DMS53 (cell line): ENCODE results near the gene APOBEC3C.
"Not testable (repeated sequence)": the region's sequence is repeated elsewhere in the genome, so short reads cannot be mapped to it uniquely, and the experiment has no call there.

Experiments used
- DNase-seq: peaks from one replicate; lab custom pipeline; 2025; lab: John Stamatoyannopoulos, UW

APOBEC3C gene

DNA sequence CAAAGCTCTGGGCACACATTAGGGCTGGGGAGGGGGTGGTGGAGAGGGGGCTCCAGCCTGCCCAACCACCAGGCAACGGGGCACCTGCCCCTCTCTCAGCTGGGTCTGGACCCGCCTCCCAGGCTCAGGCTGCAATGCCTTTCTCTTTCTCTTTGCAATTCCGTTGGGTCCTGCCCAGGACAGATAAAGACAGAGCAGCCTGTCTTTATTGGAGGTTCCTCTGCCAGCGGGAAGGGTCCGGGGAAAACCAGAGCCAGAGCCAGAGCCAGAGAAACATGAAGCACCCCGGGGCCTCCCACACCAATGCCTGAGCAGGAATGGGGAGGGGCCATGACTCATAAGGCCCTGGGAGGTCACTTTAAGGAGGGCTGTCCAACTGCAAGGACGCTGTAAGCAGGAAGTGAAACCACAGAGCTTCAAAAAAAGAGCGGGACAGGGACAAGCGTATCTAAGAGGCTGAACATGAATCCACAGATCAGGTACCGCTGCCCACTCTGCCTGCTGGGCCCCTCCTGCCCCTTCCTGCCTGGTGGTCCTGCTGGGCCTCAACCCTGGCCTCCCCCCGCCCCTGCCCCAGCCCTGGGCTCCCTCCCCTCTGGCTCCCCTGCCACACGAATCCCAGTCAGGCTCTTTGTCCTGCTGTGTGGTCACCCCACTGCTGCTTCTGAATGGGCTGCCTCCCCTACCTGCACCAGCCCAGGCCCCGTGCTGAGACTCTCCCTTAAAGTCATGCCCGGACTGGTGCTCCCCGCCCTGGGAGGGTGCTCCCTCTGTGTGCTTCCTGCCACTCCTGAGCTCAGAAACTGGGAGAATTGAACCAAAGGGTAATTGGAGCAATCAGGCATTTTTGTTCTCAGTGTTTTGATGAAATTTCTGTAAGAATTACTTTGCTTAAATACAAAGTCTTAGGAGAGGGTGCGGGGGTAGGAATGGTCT is 31.8 kb upstream of the APOBEC3C start, which contains the start of gene APOBEC3B:
APOBEC3B (plus strand) TSS at position 356 of the 936 bp plus-strand sequence; CDS start at position 463, 107 bp downstream.
- DNase-seq, result peak; percentile 97

DNA sequence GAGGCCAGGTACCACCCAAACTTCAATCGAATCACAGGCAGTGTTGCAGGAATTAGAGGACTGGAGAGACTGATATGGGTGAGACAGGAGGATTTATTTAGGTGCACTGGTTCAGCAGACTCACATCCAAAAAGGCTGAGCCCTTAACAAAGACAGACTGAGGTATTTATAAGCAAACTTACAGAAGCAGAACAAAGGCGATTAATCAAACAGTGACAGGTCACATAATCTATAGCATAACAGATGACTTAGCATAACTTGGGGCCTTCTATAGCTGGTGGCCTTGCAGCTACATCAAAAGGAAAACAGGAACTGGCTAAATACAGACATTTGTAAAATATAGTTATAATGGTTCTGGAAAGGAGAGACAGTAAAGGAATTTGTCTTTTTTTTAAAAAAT is 29.8 kb upstream of the APOBEC3C start:
- DNase-seq, result peak; percentile 65

DNA sequence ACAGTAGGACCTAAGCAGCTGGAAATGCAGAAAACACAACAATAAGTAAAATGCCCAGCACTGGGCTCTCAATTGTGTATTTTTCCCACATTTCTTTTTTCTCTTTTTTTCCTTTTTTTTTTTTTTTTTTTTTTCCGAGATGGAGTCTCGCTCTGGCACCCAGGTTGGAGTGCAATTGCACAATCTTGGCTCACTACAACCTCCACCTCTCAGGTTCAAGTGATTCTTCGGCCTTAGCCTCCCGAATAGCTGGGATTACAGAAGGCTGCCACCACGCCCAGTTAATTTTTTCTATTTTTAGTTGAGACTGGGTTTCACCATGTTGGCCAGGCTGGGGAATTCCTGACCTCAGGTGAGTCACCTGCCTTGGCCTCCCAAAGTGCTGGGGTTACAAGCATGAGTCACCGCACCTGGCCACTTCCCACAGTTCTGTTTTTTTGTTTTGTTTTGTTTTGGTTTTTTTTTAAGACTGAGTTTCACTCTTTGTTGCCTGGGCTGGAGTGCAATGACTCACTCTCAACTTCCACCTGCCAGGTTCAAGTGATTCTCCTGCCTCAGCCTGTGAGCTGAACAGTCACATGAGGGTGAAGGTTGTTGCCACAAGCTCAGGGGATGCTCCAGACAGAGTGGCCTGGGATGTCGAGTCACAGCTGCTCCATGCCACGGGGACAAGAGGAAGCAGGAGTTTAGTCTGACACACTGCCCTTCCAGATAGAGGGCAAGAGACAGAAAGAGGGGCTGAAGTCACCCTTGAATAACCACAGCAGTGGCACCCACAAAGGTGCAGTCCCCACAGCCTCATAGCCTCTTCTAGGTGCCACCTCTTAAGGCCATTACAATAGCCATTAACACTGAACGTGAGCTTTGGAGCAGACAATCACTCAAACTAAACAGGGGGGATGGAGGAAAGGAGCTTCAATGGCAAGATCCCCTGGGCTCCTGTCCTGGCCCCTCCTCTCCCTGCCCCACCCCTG is 29.0 kb upstream of the APOBEC3C start:
- peak; percentile 98 for DNase-seq

DNA sequence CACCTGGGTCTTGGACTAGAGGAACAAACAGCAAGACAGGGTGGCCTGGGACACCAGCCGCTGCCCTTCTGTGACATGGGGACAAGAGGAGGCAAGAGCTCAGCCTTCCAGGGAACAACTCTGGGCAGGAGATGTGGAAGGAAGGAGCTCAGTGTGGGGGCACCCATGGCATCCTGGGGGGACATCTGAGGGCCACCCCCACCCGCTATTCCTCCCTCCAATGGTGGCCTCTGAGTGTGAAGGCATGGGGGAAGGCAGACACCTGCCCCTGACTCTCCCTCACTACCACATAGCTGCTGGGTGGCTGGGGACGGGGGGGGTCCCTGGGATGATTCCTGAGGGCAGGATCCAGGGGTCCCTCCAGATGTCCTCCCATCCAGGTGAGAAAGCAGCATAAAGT is 27.4 kb upstream of the APOBEC3C start:
- DNase-seq, result no peak

DNA sequence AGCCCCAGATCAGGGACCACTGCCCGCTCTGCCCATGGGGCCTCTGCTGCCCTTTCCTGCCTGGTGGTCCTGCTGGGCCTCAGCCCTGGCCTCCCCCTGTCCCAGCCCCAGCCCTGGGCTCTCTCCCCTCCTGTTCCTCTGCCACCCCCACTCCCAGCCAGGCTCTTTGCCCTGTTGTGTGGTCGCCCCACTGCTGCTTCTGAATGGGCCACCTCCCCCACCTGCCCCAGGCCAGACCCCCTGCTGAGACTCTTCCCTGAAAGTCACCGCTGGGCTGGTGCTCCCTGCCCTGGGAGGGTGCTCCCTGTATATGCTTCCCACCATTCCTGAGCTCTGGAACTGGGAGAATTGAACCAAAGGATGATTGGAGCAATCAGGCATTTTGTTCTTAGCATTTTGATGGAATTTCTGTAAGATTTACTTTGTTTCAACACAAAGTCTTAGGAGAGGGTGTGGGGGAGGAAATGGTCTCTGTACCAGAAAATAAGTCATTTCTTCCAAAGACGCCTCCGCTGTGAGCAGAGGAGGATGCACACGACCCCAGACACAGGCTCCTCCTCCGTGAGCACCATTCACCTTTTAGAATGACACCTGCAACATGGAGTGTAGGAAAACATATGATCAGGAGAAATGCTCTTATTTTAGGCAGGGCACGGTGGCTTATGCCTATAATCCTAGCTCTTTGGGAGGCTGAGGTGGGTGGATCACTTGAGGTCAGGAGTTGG is 26.7 kb upstream of the APOBEC3C start:
- no peak for DNase-seq

DNA sequence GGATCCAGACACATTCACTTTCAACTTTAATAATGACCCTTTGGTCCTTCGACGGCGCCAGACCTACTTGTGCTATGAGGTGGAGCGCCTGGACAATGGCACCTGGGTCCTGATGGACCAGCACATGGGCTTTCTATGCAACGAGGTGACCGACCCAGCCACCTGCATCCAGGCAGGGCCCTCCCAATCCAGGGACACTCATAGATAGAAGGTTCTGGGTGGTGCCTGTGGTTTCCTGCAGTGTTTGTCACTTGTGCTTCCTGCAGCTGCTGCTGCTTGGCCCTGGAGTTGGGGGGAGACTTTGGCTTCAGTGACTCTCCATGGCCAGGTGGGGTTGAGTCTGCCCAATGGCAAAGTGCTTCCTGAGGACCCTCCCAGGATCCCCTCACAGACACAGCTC is 24.6 kb upstream of the APOBEC3C start:
- no peak for DNase-seq

DNA sequence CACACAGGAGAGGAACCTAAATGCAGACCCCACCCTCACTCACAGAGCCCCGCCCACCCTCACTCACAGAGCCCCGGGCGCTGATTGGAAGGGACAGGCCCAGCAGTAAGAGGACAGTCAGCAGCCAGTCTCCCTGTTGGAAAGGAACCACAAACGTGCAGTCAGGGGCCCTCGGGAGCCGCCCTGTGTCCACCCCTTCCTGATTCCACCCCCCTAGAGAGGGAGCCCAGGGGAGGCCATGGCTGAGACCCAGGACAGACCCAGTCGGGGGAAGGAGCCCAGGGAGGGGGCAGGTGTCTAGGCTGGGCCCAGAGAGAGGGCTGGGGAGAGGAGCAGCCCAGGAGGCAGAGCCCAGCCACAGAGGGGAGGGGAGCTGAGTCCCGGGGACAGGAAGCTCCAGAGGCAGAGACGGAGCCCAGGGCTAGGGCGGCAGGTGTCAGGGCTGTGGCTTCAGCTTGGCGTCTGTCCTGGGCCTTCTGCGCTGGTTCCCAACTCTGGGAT is 21.1 kb upstream of the APOBEC3C start:
- peak; percentile 80 for DNase-seq

DNA sequence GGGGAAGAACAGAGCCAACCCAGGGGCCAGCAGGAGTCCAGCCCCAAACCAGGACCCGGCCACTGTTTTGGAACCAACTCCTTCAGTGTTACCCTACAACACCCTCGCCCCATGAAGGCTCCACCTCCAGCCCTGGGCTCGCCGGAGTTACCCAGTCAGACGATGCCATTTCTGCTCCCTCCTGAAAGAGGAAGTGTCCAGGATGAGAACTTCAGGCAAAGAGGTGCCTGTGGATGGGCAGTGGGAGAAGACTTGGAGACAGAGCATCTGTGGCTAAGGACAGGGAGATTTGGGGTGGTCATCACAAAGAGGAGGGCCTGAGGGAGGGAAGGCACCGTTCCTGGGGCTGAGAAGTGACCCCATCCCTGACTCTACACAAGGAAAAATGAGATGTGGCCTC is 18.0 kb upstream of the APOBEC3C start:
- no peak for DNase-seq

DNA sequence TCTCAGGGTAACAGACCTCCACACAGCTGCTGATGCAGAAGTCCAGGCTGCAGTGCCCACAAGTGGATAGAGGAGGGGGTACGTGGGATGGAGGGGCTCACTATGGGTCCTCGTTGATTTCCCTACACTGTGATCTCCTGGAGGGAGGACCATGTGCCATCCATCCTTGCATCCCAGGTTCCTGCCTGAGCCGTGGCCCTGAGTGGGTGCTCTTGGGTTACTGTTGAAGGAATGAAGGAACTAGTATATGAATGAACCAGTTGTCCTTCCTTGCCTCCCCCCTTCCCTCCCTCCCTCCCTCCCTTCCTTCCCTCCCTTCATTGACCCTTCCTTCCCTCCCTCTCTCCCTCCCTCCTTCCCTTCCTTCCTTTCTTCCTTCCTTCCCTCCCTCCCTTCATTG is 16.5 kb upstream of the APOBEC3C start:
- DNase-seq, result no peak

DNA sequence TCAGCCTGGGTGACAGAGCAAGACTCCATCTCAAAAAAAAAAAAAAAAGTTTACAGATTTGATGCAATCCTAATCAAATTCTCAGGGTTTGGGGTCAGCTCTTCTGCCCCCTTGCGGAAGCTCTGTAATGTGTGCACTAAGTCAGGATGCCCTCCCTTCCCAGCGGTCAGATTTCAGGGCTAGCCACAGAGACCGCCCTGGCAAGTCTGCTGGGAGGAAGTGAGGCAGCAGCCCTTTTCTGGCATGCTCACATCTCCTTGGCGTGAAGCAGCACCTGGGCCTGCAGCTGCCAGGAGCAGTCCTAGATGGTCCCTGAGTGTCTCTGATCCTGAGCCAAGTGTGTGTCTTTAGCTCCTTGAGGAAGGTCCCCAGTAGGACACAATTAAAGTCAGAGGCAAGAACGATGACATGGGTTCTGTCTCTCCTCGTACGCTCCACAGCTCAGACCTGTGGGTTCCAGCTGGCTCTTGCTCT is 10.9 kb upstream of the APOBEC3C start:
- DNase-seq, result peak; percentile 87

DNA sequence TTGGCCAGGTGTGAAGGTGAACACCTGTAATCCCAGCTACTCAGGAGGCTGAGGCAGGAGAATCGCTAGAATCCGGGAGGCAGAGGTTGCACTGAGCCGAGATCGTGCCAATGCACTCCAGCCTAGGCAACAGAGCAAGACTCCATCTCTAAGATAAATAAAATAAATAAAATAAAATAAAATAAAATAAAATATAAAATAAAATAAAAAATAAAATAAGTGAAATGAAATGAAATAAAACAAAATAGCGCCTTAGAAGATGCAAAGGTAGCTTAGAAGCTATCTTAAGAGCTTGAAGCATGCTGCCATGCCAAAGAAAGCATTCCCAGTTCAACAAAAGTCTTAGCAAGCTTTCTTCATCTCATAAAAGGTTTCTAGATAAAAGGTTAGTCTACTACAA is 6.9 kb upstream of the APOBEC3C start:
- no peak for DNase-seq

DNA sequence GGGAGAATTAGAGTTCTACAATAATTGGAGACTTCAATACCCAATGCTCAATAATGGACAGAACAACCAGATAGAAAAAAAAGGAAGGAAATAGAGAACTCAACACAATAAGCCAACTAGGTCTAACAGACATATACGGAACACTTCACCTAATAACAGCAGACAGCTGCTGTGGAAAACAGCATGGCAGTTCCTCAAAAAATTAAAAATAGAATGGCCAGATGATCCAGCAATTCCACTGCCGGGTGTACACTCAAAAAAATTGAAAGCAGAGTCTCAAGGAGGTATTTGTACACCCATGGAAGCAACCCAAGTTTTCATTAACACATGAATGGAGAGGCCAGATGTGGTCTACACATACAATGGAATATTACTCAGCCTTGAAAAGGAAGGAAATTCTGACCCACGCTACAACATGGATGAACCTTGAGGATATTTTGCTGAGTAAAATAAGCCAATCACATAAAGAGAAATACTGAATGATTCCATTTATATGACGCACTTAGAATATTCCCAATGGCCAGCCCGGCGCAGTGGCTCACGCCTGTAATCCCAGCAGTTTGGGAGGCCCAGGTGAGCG is 5.7 kb upstream of the APOBEC3C start:
- DNase-seq, result not testable (repeated sequence)

DNA sequence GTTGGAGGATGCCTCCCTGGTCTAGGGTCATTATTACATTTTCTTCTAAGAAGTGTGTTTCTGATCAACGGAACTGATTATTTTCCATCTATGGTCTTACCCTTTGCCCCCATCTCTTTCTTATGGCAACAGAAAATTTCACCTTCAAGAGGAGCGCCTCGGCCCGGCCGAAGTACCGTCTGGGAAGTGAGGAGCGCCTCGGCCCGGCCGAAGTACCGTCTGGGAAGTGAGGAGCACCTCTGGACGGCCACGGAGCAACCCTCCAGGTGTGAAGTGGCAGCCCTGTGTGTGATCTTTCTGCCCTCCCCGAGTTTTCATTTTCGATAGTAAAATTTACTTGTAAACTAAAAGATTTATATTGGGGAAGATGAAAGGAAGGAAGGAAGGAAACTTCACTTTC is 3.1 kb upstream of the APOBEC3C start:
- no peak for DNase-seq

DNA sequence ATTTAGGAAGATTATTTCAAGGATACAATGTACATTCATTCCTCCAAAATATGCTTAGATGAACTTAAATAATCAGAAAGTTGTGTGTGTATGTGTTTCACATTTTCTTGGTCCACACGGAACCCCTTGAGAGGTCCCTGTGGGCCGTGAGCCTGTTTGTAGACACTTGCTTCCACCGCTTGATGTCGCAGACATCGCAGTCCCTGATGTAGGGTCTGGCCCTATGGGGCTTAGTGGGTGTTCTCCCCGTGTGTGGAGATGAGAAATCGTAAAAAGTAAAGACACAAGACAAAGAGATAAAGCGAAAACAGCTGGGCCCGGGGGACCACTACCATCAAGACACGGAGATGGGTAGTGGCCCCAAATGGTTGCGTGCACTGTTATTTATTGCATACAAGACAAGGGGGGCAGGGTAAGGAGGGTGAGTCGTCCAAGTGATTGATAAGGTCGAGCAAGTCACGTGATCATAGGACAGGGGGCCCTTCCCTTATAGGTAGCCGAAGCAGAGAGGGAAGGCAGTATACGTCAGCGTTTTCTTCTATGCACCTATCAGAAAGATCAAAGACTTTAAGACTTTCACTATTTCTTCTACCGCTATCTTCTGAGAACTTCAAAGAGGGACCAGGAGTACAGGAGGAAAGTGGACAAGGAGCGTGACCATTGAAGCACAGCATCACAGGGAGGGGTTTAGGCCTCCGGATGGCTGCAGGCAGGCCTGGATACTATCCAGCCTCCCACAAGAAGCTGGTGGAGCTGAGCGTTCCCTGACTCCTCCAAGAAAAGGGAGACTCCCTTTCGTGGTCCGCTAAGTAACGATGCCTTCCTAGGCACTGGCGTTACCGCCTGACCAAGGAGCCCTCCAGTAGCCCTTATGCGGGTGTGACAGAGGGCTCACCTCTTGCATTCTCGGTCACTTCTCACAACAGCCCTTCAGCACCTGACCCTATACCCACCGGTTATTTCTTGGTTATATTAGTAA is 1.2 kb upstream of the APOBEC3C start:
- no peak for DNase-seq

DNA sequence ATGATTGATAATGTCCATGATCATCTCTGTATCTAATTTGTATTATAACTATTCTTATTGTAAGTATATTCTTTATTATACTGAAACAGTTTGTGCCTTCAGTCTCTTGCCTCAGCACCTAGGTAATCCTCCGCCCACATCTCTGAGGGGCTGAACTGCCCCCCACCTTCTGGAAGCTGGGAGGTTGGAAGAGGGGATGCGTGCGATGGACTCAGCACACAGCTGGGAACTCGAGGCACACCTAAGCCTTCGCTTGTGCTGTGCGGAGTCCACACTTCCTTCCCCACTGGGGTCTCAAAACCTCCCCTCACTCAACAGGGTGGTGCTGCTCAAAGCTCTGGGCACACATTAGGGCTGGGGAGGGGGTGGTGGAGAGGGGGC is 506 bp upstream of the APOBEC3C start:
- DNase-seq, result not testable (repeated sequence)

DNA sequence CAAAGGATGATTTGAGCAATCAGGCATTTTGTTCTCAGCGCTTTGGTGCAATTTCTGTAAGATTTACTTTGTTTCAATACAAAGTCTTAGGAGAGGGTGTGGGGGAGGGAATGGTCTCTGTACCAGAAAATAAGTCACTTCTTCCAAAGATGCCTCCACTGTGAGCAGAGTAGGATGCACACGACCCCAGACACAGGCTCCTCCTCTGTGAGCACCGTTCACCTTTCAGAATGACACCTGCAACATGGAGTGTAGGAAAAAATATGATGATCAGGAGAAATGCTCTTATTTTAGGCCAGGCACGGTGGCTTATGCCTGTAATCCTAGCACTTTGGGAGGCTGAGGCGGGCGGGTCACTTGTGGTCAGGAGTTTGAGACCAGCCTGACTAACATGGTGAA is 665 bp downstream of the APOBEC3C start:
- not testable (repeated sequence) for DNase-seq

DNA sequence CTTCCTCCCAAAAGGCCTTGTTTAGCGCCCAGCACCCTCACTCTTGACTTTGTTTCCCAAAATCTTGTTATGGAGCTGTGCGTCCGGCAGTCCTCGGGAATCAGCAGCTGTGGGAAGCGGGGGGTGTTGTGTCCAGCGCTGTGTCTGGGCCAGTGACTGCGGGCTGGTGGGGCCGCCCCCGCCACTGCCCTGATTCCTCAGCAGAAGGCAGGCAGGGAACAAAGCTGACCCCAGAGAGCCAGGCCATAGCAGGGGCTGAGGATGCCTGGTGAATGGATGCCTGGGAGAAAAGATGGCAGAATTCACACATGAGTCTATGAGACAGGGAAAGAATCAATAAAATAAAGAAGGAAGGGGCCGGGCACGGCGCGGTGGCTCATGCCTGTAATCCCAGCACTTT is 2.5 kb downstream of the APOBEC3C start:
- no peak for DNase-seq

DNA sequence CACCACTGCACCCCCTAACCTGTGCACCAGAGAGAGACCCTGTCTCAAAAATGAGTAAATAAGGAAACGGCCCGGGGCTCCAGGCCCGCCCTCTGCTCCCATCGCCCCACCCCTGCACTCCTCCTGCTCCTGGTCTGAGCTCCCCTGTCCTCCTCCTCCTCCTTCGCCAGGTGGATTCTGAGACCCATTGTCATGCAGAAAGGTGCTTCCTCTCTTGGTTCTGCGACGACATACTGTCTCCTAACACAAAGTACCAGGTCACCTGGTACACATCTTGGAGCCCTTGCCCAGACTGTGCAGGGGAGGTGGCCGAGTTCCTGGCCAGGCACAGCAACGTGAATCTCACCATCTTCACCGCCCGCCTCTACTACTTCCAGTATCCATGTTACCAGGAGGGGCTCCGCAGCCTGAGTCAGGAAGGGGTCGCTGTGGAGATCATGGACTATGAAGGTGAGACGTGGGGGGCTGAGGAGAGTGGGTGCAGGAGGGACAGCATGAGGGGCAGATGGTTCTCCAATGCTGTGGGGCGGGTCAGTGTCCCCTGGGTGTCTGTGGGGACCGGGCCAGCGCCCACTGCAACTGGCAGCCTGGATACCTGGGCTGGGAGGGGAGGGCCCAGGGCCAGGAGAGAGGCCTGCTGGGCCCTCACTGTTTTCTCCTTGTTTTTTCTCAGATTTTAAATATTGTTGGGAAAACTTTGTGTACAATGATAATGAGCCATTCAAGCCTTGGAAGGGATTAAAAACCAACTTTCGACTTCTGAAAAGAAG is 3.7 kb downstream of the APOBEC3C start:
- no peak for DNase-seq

DNA sequence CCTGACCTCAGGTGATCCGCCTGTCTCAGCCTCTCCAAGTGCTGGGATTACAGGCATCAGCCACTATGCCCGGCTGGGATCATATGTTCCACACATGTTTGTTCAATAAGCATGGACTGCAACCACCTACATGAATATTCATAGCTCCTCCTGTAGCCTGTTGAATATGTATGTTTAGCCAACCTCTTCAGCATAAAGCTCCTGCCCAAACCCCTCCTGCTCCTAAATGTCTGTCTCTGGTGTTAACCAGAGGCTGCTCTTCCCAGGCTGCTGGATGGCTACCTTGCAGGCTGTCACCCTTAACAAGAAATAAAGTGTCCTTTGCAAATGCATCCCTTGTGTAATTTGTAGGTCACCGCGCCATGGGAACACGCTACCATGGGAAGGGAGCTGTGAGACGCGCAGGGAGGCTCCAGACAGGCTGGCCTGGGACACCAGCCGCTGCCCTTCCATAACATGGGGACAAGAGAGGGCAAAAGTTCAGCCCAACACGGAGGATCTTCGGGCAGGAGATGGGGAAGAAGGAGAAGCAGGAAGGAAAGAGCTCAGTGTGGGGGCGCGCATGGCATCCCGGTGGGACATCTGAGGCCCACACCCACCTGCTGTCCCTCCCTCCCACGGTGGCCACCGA is 6.1 kb downstream of the APOBEC3C start:
- DNase-seq, result peak; percentile 46
